Skeletal muscle satellite cell (primary cell): Measurements from ENCODE around the gene ANKFN1. TPM values are rescaled to one million over a fixed set of nuclear protein-coding genes. Genes with fewer than 3 reads are reported as not detected.

ENCODE experiments used
- small RNA-seq: library from RNA; depleted of rRNA; stranded (forward); fragments of <200 nt; gene quantifications from one replicate; pipeline ENCODE3, GENCODE V24; 2012

Gene ANKFN1

Small RNA genes within 50 kb of the gene (small RNA-seq; reads per million reads assigned to genes)
- gene AC006600.1 = not detected
